ENCODE data around the gene BCAN.

DNA sequence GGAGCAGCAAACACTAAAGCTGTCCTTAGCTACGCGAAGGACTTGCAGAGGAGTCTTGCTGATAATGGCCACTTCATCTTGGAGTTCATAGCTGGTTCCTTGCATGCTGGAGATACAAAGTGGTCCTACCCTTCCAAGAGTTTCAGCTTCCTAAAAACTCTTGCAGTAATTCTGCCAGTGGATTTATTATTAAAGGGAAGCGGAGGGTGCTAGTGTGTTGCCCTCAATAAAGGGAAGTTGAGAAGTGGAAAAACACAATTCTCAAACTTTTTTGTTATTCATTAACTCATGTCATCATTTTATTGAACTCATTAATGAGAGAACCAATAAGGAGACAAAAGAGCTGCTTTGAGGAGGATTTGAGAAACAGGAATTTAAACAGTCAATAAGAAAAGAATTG, 29.3 kb upstream of the BCAN start:
- TF ChIP-seq, protein P1, sequence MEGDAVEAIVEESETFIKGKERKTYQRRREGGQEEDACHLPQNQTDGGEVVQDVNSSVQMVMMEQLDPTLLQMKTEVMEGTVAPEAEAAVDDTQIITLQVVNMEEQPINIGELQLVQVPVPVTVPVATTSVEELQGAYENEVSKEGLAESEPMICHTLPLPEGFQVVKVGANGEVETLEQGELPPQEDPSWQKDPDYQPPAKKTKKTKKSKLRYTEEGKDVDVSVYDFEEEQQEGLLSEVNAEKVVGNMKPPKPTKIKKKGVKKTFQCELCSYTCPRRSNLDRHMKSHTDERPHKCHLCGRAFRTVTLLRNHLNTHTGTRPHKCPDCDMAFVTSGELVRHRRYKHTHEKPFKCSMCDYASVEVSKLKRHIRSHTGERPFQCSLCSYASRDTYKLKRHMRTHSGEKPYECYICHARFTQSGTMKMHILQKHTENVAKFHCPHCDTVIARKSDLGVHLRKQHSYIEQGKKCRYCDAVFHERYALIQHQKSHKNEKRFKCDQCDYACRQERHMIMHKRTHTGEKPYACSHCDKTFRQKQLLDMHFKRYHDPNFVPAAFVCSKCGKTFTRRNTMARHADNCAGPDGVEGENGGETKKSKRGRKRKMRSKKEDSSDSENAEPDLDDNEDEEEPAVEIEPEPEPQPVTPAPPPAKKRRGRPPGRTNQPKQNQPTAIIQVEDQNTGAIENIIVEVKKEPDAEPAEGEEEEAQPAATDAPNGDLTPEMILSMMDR (IDR thresholded peaks at IDR 0.05): no peak
- TF ChIP-seq EP300 (IDR thresholded peaks at IDR 0.05) (no peak), POLR2A (IDR thresholded peaks at IDR 0.05; ENCODE audit: low read length) (no peak), CEBPB (IDR thresholded peaks at IDR 0.05) (no peak), RAD21 (conservative IDR thresholded peaks at IDR 0.05 in 1 of 2, IDR thresholded peaks at IDR 0.05 in 1 of 2) (no peak), CBX8 (IDR thresholded peaks at IDR 0.05) (no peak), POLR2AphosphoS2 (conservative IDR thresholded peaks at IDR 0.05; ENCODE audit: low read length) (no peak)
- TF ChIP-seq, protein P2, sequence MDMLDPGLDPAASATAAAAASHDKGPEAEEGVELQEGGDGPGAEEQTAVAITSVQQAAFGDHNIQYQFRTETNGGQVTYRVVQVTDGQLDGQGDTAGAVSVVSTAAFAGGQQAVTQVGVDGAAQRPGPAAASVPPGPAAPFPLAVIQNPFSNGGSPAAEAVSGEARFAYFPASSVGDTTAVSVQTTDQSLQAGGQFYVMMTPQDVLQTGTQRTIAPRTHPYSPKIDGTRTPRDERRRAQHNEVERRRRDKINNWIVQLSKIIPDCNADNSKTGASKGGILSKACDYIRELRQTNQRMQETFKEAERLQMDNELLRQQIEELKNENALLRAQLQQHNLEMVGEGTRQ (IDR thresholded peaks at IDR 0.05): no peak
- TF ChIP-seq, protein P3, sequence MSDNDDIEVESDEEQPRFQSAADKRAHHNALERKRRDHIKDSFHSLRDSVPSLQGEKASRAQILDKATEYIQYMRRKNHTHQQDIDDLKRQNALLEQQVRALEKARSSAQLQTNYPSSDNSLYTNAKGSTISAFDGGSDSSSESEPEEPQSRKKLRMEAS (IDR thresholded peaks at IDR 0.05): no peak

All from A549 (cell line).